Erythroblast (primary cell): ENCODE measurements around the gene AP1M1.

Experiments used
- GATA1 ChIP-seq: IDR thresholded peaks from 2 replicates; pipeline ENCODE4 v1.6.1; 2011; ENCODE audit warnings: low read depth, mild to moderate bottlenecking, control low read depth, low read length, moderate library complexity
- POLR2A ChIP-seq: IDR thresholded peaks from 2 replicates; pipeline ENCODE4 v1.6.1; 2011; ENCODE audit warnings: mild to moderate bottlenecking, low read length

DNA sequence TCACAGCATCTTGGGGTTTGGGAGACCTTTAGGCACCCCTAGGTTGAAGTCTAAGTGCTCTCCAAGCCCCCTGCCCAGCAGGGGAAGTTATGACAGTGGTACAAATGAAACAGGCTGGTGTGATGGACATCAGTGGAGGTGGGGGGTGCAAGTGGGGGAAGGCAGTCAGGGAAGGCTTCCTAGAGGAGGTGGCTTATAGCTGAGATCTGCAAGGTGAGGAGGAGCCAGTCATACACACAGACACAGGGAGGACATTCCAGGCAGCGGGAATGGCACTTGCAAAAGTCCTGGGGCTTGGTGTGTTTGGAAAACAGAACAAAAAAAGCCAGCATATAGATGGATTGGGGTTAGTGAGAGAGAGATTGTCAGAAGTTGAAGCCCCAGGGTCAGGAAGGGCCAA lies 42.6 kb upstream of the AP1M1 start:
- TF ChIP-seq POLR2A (no peak), GATA1 (no peak)
